Endothelial cell (in vitro differentiated cells): ENCODE results near the gene RPTOR. TPM values are rescaled to one million over a fixed set of nuclear protein-coding genes. Genes with fewer than 3 reads are reported as not detected.
"Not testable (repeated sequence)": the region's sequence is repeated elsewhere in the genome, so short reads cannot be mapped to it uniquely, and the experiment has no call there.

Experiments used
- DNase-seq: peaks from one replicate; pipeline ENCODE4 v3.0.0; 2021; ENCODE audit warnings: low spot score
- H3K27ac Mint-ChIP-seq: one replicate; pipeline ENCODE4 v1.8.0; 2021; ENCODE audit warnings: mixed read lengths, inconsistent platforms; ENCODE audit not compliant: unreplicated experiment
- H3K27me3 Mint-ChIP-seq: one replicate; pipeline ENCODE4 v1.8.0; 2021; ENCODE audit warnings: mild to moderate bottlenecking, moderate library complexity, mixed read lengths, inconsistent platforms; ENCODE audit not compliant: unreplicated experiment
- H3K36me3 Mint-ChIP-seq: one replicate; pipeline ENCODE4 v1.8.0; 2021; ENCODE audit warnings: mild to moderate bottlenecking, low read depth, mixed read lengths, inconsistent platforms; ENCODE audit not compliant: unreplicated experiment
- H3K4me1 Mint-ChIP-seq: one replicate; pipeline ENCODE4 v1.8.0; 2021; ENCODE audit warnings: mild to moderate bottlenecking, mixed read lengths, inconsistent platforms; ENCODE audit not compliant: unreplicated experiment
- H3K4me3 Mint-ChIP-seq: one replicate; pipeline ENCODE4 v1.8.0; 2021; ENCODE audit warnings: mild to moderate bottlenecking, mixed read lengths, inconsistent platforms; ENCODE audit not compliant: unreplicated experiment
- H3K9me3 Mint-ChIP-seq: one replicate; pipeline ENCODE4 v1.8.0; 2021; ENCODE audit warnings: mixed read lengths, inconsistent platforms; ENCODE audit not compliant: unreplicated experiment
- total RNA-seq: library from RNA; stranded (reverse); fragmentation: NEBNext Ultra II Directional; extraction: Animal tissue kit (Norgen Biotek cat#: 25700); gene quantifications from one replicate; pipeline ENCODE4 v1.2.1, GENCODE V29; 2021; ENCODE audit not compliant: unreplicated experiment
- TF ChIP-seq, protein P1 (sequence below): fragments of 200-600 bp; sonication (generic); IDR thresholded peaks from one replicate; pipeline ENCODE4 v1.5.0; 2021; ENCODE audit warnings: antibody characterized with exemption; ENCODE audit not compliant: unreplicated experiment

RPTOR gene
- total RNA-seq, 1 donor from 2014 or later, result 36.7 TPM

DNA sequence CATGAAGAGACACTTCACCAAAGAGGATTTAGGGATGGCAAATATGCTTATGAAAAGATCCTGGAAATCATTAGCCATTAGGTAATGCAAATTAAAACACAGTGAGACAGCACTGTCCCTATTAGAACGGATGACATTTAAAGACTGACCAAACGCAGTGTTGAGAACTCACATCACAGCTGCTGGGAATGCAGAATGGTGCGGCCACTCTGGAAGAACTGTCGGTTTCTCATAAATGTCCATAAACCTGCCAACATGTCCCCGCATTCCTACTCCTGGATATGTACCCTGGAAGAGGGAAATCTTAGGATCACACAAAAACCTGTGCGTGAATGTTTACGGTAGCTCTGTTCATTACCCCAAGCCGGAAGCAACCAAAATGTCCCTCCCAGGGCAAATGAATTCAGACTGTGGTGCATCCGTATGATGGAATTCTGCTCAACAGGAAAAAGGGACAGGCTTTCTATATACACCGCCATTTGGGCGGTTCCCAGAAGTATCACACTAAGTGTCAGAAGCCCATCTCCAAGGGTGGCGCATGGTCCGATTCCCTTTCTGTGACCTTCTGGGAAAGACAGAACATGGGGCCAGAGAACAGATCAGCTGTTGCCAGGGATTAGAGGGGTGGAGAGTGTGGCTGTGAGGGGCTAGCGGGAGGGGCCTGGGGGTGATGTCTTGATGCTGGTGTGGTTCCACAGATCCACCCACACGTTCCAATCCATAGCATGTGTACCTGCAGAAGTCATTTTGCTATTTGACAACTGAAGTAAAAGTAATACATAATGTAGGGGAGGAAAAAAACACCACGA is 249.8 kb downstream of the RPTOR start:
- no peak overlapping the region for H3K27ac Mint-ChIP-seq
- no peaks in the 10 kb centered on the region for H3K9me3 Mint-ChIP-seq
- H3K4me1 Mint-ChIP-seq, result peaks cover 23% of the 10 kb centered on the region
- peaks cover 9% of the 10 kb centered on the region for H3K27me3 Mint-ChIP-seq
- TF ChIP-seq, protein P1, sequence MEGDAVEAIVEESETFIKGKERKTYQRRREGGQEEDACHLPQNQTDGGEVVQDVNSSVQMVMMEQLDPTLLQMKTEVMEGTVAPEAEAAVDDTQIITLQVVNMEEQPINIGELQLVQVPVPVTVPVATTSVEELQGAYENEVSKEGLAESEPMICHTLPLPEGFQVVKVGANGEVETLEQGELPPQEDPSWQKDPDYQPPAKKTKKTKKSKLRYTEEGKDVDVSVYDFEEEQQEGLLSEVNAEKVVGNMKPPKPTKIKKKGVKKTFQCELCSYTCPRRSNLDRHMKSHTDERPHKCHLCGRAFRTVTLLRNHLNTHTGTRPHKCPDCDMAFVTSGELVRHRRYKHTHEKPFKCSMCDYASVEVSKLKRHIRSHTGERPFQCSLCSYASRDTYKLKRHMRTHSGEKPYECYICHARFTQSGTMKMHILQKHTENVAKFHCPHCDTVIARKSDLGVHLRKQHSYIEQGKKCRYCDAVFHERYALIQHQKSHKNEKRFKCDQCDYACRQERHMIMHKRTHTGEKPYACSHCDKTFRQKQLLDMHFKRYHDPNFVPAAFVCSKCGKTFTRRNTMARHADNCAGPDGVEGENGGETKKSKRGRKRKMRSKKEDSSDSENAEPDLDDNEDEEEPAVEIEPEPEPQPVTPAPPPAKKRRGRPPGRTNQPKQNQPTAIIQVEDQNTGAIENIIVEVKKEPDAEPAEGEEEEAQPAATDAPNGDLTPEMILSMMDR, result no peak
- DNase-seq, result no peak
- peaks cover 19% of the 10 kb centered on the region for H3K36me3 Mint-ChIP-seq
- no peak overlapping the region for H3K4me3 Mint-ChIP-seq

DNA sequence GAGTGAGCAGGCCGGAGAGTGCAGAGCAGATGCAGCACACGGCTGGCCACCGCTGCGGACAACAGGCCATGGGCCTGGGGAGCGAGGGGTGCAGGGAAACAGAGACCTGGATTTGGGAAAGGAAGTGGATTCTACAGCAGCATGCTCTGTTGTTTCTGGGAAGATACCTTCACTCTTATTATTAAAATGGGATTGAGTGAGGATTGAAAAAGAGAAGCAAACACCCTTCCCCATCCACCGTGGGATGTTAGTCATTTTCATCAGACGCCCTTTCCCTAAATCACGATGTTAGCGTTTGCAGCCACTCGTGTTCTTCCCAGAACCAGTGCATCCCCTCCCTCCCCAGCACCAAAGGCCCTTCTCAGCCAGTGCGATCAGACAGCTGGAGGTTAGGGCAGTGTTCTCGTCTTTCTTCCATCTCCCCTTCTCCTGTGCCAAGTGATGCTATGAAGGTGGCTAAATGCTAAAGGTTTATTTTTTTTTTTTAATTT is 250.5 kb downstream of the RPTOR start:
- Mint-ChIP-seq H3K36me3 (peaks cover 19% of the 10 kb centered on the region), H3K4me3 (no peak overlapping the region), H3K27me3 (peaks cover 9% of the 10 kb centered on the region), H3K27ac (no peak overlapping the region), H3K4me1 (peaks cover 17% of the 10 kb centered on the region), H3K9me3 (no peaks in the 10 kb centered on the region)
- no peak for DNase-seq
- TF ChIP-seq, protein P1, result no peak

DNA sequence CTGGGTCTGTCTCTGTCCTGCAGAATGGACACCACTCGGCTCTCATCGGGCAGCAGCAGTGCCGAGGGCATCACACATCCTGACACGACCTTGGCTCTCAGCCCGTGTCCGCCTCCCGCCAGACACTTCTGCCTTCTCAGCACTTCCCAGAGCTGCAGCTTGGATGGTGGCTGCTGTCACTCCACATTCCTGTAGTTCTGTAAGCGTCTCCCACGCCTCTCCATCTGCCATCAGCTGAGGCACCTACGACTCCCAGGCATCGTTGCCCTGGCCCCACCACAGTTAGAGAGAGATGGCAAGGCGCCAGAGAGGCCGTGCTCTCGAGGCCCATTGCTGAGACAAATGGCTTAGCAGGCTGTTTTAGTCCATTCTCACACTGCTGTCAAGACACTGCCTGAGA is 251.1 kb downstream of the RPTOR start:
- peaks cover 11% of the 10 kb centered on the region for H3K4me1 Mint-ChIP-seq
- no peak overlapping the region for H3K27ac Mint-ChIP-seq
- H3K4me3 Mint-ChIP-seq, result no peak overlapping the region
- TF ChIP-seq, protein P1, result no peak
- DNase-seq, result no peak
- H3K27me3 Mint-ChIP-seq, result peaks cover 8% of the 10 kb centered on the region
- H3K36me3 Mint-ChIP-seq, result peaks cover 19% of the 10 kb centered on the region
- H3K9me3 Mint-ChIP-seq, result no peaks in the 10 kb centered on the region

DNA sequence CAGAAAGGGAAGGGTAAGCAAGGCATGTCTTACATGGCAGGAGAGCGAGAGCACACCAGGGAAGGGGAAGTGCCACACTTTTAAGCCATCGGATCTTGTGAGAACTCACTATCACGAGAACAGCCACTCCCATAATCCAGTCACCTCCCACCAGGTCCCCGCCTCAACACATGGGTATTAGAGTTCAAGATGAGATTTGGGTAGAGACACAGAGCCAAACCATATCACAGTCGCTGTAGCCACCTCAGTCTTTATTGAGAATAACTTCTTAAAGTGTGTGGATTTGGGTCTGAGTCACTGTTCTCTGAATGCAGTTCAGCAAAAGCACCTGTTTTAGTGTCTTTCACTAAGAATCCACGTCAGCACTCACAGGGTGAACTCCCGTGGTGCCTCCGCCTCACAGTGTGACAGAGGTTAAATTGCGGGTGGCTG is 251.8 kb downstream of the RPTOR start:
- peaks cover 4% of the 10 kb centered on the region for H3K4me1 Mint-ChIP-seq
- no peak for DNase-seq
- H3K27me3 Mint-ChIP-seq, result peaks cover 8% of the 10 kb centered on the region
- TF ChIP-seq, protein P1, result no peak
- no peak overlapping the region for H3K4me3 Mint-ChIP-seq
- H3K27ac Mint-ChIP-seq, result no peak overlapping the region
- H3K36me3 Mint-ChIP-seq, result peaks cover 22% of the 10 kb centered on the region
- no peaks in the 10 kb centered on the region for H3K9me3 Mint-ChIP-seq

DNA sequence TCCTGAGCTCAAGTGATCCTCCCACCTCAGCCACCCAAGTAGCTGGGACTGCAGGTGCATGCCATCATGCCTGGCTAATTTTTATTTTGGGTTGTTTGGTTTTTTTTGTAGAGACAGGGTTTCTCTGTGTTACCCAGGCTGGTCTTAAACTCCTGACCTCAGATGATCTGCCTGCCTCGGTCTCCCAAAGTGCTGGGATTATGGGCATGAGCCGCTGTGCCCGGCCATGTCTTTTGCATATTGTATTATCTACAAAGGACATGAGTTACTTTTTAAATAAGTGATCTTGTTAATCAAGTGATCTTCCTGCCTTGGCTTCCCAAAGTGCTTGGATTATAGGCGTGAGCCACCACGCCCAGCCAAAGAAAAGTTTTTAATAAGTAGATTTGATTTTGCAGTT is 252.6 kb downstream of the RPTOR start:
- not testable (repeated sequence) for H3K4me3 Mint-ChIP-seq, H3K27me3 Mint-ChIP-seq, DNase-seq, H3K9me3 Mint-ChIP-seq, H3K4me1 Mint-ChIP-seq, H3K27ac Mint-ChIP-seq
- peaks cover 24% of the 10 kb centered on the region for H3K36me3 Mint-ChIP-seq
